DND-41 (cell line): ENCODE data around the gene HBP1.

Source experiments
- ATAC-seq: fragments of 200-7000 bp; cut with Tn5 transposase; 3 replicates; pipeline ENCODE4 v1.9.1; 2021; ENCODE audit warnings: low read depth; ENCODE audit not compliant: insufficient read depth
- DNase-seq: peaks from one replicate; pipeline ENCODE4 v3.0.0-alpha.2; 2020
- H2AFZ ChIP-seq: 2 replicates; pipeline ENCODE4 v1.6.0; 2012; ENCODE audit warnings: low read depth, low read length
- H3K27ac ChIP-seq: 2 replicates; pipeline ENCODE4 v1.5.1; 2012; ENCODE audit warnings: low read length, inconsistent platforms
- H3K27me3 ChIP-seq: fragments of 200-600 bp; sonication (generic); 2 replicates; pipeline ENCODE4 v1.6.0; 2012; ENCODE audit warnings: low read length, mild to moderate bottlenecking, inconsistent platforms; ENCODE audit not compliant: insufficient read depth, poor library complexity
- H3K36me3 ChIP-seq: 2 replicates; pipeline ENCODE4 v1.5.1; 2012; ENCODE audit warnings: low read length, inconsistent platforms; ENCODE audit not compliant: insufficient read depth
- H3K4me1 ChIP-seq: 2 replicates; pipeline ENCODE4 v1.5.1; 2012; ENCODE audit warnings: mild to moderate bottlenecking, low read length; ENCODE audit not compliant: insufficient read depth
- H3K4me2 ChIP-seq: 2 replicates; pipeline ENCODE4 v1.6.0; 2012; ENCODE audit warnings: mild to moderate bottlenecking, moderate library complexity, low read length, inconsistent platforms; ENCODE audit not compliant: insufficient read depth
- H3K4me3 ChIP-seq, 2 experiments: fragments of 200-600 bp in 1 of 2; shearing (Covaris generic) in 1 of 2; 2 replicates each; pipeline ENCODE4 v1.5.1; 2012 to 2016; ENCODE audit warnings: inconsistent platforms in 2 of 2, low read length in 2 of 2, mild to moderate bottlenecking in 2 of 2, low read depth in 1 of 2, moderate library complexity in 1 of 2
- H3K79me2 ChIP-seq: 2 replicates; pipeline ENCODE4 v1.6.0; 2012; ENCODE audit warnings: low read length, inconsistent platforms; ENCODE audit not compliant: insufficient read depth
- H3K9ac ChIP-seq: 2 replicates; pipeline ENCODE4 v1.6.0; 2012; ENCODE audit warnings: low read depth, mild to moderate bottlenecking, inconsistent platforms, low read length, moderate library complexity
- H3K9me3 ChIP-seq: 2 replicates; pipeline ENCODE4 v1.5.1; 2012; ENCODE audit warnings: low read length, moderate library complexity, mild to moderate bottlenecking, inconsistent platforms; ENCODE audit not compliant: insufficient read depth, severe bottlenecking
- H4K20me1 ChIP-seq: 2 replicates; pipeline ENCODE4 v1.6.0; 2012; ENCODE audit warnings: low read length; ENCODE audit not compliant: insufficient read depth
- EZH2 ChIP-seq: IDR thresholded peaks from 3 replicates; pipeline ENCODE4 v1.6.1; 2012; ENCODE audit warnings: borderline replicate concordance, low read depth, mild to moderate bottlenecking, moderate library complexity, low read length, inconsistent platforms; ENCODE audit not compliant: severe bottlenecking
- TF ChIP-seq, protein P1 (sequence below): IDR thresholded peaks from 2 replicates; pipeline ENCODE4 v1.5.1; 2012; ENCODE audit warnings: borderline replicate concordance, low read length, moderate library complexity, mild to moderate bottlenecking; ENCODE audit not compliant: poor library complexity, severe bottlenecking; ENCODE audit errors: extremely low read depth

The HBP1 gene, protein sequence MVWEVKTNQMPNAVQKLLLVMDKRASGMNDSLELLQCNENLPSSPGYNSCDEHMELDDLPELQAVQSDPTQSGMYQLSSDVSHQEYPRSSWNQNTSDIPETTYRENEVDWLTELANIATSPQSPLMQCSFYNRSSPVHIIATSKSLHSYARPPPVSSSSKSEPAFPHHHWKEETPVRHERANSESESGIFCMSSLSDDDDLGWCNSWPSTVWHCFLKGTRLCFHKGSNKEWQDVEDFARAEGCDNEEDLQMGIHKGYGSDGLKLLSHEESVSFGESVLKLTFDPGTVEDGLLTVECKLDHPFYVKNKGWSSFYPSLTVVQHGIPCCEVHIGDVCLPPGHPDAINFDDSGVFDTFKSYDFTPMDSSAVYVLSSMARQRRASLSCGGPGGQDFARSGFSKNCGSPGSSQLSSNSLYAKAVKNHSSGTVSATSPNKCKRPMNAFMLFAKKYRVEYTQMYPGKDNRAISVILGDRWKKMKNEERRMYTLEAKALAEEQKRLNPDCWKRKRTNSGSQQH

DNA sequence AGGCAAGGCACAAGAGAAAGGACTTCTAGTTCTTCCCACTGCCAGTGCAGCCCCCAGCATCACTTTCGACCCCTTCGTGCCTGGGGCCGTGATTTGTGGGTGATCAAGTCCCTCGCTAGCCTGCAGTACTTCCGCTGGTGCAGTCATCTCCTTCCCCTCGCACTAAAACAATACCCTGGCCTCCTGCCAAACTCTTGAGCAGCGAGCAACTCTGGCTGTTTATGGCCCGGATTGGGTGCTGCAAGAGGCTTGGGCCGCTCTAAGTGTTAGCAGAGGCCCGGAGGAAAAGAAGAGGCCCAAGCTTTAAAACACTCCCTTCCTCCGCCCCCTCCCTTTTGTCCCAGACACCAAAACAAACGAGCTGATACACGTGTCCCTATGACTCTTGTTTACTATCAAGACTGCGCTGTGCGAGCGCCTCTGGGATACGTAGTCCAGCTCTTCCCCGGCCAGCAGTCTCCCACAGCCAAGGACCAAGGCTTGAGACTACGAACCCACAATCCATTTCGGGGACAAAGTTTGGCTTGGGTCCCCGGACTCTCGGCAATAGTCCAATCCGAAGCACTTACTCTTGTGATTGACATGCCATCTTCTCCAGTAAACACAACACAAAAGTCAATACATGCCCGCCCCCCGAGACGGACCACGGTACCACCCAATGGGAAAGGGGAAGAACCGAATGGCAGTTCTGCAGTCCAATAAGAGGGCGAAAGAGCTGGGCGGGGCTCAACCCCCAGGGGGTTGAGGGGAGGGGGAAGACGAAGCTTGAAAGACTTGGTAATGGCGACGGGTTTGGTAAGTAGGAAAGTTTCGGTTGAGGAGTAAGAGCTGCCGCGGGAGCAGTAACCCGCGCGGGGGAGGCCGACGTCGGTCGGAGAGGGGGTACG lies at the start of gene HBP1:
TSS of gene HBP1 (plus strand) at position 771 of the 887 bp plus-strand sequence. CDS start 10,891 bp downstream, outside the sequence.
- DNase-seq (peak; percentile 99), ATAC-seq (peak; percentile 90)
- peak within 1 kb of the TSS; percentile 89 for H3K27ac ChIP-seq

DNA sequence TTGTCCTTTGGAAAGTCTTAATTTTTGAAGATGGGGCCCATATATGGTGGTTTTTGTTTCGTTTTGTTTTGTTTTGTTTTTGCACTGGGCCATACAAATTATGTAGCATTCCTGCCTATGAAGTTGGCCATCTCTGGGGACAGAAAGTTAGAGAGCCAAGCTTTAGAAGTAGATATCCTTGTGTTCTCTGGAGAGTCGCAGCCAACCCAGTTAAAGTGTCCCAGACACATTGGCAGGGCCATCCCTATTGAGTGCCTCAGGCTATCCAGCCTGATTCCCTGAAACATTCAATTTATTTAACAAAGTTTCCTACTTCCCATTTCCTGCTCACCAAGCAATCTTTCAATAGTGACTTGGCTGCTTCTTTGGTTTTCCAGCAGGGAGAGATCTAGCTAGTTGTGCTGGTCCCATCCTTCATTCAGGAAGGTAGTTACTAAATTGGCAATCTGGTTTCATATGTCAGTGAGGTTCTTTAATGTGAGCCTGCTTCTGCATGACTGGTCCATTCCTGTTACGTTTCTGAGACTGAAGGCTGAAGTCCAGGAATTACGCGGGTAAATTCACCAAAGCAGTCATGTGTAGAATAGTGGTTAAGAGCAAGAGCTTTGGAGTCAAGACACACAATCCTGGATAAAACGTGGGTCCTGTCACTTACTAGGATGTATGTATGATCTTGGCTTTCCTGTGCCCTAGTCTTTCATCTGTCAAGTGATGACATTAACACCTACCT lies 49.3 kb upstream of the HBP1 start:
- Histone ChIP-seq H3K9ac (no peak overlapping the region), H3K27me3 (peaks cover 6% of the 10 kb centered on the region), H3K36me3 (no peaks in the 10 kb centered on the region), H3K9me3 (no peaks in the 10 kb centered on the region), H3K4me2 (no peak overlapping the region), H2AFZ (no peak overlapping the region), H3K27ac (no peak overlapping the region), H4K20me1 (no peaks in the 10 kb centered on the region), H3K4me3 (no peak overlapping the region), H3K4me1 (no peaks in the 10 kb centered on the region), H3K79me2 (no peaks in the 10 kb centered on the region)
- ATAC-seq (no peak), DNase-seq (no peak)
- TF ChIP-seq EZH2, result no peak
- TF ChIP-seq, protein P1, sequence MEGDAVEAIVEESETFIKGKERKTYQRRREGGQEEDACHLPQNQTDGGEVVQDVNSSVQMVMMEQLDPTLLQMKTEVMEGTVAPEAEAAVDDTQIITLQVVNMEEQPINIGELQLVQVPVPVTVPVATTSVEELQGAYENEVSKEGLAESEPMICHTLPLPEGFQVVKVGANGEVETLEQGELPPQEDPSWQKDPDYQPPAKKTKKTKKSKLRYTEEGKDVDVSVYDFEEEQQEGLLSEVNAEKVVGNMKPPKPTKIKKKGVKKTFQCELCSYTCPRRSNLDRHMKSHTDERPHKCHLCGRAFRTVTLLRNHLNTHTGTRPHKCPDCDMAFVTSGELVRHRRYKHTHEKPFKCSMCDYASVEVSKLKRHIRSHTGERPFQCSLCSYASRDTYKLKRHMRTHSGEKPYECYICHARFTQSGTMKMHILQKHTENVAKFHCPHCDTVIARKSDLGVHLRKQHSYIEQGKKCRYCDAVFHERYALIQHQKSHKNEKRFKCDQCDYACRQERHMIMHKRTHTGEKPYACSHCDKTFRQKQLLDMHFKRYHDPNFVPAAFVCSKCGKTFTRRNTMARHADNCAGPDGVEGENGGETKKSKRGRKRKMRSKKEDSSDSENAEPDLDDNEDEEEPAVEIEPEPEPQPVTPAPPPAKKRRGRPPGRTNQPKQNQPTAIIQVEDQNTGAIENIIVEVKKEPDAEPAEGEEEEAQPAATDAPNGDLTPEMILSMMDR, result no peak

More for the DNA sequence above, at the start of gene HBP1:
- Histone ChIP-seq H3K4me2 (peak within 1 kb of the TSS; percentile 93), H3K36me3 (peaks cover 3% of the 10 kb centered on the region; the same call in 1 of the 2 replicates), H3K9ac (peak within 1 kb of the TSS; percentile 71), H3K4me3 (peak within 1 kb of the TSS; percentile 74 to 83), H3K79me2 (peaks cover 43% of the 10 kb centered on the region), H3K27me3 (peaks cover 5% of the 10 kb centered on the region), H3K4me1 (peaks cover 32% of the 10 kb centered on the region), H3K9me3 (no peaks in the 10 kb centered on the region), H2AFZ (peak within 1 kb of the TSS; percentile 88), H4K20me1 (peaks cover 18% of the 10 kb centered on the region)
- TF ChIP-seq, protein P1, result no peak
- TF ChIP-seq EZH2, result no peak

DNA sequence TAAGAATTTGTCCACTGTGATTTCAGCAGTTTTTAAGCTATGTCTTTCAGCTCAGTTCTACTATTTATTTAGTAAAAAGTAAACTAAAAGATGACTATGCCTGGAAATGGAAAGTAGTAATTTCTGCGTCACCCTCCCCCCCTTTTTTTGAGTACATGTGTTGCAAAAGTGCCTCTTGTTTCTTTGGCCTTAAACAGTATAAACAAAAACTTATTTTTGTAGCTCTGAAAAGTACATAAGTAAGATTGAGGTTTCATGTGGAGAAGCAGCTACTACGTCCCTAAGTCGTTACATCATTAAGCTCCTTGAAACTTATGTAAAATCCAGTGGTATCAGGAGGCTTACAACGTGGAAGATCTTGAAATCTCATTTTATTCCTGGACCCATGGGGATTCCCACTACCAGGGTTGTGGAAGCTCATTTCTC lies 46.3 kb upstream of the HBP1 start:
- peaks cover 3% of the 10 kb centered on the region for H3K27me3 ChIP-seq
- no peak overlapping the region for H3K4me3 ChIP-seq
- ATAC-seq (no peak), DNase-seq (no peak)
- no peaks in the 10 kb centered on the region for H3K9me3 ChIP-seq
- no peaks in the 10 kb centered on the region for H3K79me2 ChIP-seq
- no peaks in the 10 kb centered on the region for H4K20me1 ChIP-seq
- H3K4me2 ChIP-seq, result no peak overlapping the region
- no peak for TF ChIP-seq EZH2
- TF ChIP-seq, protein P1, result no peak
- H3K4me1 ChIP-seq, result peaks cover 22% of the 10 kb centered on the region
- H2AFZ ChIP-seq, result no peak overlapping the region
- no peaks in the 10 kb centered on the region for H3K36me3 ChIP-seq
- no peak overlapping the region for H3K27ac ChIP-seq
- no peak overlapping the region for H3K9ac ChIP-seq
